Activated effector memory CD4-positive, alpha-beta T cell treated with anti-CD3 and anti-CD28 coated beads, Interleukin-2, amount 50 U/mL, for 16 hours (primary cell): ENCODE measurements around the gene GNAS.
"Not testable (repeated sequence)": the region's sequence is repeated elsewhere in the genome, so short reads cannot be mapped to it uniquely, and the experiment has no call there.

Experiments
- DNase-seq: peaks from one replicate; pipeline ENCODE4 v3.0.0-alpha.2; 2020

Gene GNAS

DNA sequence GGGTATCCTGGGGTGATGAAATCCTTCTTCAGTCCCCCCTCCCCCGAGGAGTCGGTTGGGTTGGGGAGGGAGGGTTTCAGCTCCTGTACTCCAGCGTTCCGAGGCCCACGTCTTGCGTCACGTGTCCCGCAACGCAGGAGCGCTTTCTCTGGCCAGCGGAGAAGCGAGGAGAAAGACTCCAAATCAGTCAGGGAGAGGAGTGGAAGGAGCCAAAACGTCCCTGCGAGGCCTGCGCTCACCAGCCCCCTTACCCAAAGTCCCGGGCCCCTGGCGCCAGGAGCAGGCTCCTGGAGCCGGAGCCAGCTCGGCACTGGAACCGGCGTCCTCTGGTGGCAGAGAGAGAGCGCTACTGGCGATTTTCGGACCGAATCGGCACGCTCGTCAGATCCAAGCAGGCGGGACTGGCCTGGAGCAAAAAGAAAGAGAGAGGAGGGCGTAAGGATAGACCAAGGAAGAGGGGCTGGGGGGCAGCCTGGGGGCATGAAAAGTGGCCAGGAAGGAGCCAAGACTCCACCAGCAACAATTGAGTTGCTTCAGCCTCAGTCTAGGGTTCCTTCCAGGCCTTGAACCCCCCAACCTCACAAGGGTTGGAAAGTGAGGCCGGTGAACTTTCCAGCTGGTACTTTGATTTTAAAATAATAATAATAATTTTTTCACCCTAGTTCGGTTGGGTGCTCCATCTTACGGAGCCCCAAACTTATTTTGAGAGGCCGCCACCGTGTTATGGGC is at the start of gene GNAS:
Gene GNAS (plus strand): TSS at position 174 of the 729 bp plus-strand sequence.
- DNase-seq = peak; percentile 80

DNA sequence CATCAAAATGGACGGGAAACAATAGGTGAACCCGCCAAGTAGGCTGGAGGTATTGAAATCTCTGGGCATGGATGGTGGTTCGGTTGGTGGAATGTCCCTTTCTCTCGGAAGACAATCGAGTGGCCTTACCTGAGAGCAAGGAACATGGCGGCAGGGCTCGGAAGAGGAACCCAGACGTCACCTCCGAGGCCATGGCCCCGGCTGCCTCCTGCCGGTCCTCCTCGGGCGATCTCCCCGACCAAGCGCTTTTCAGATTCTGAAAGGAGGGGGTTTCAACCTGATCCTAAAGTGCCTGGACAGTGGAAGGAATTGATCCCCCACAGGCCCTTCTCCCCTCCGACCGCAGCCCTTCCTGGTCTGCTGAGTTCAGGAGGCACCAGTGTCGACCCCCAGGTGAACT is 49.0 kb upstream of the GNAS start:
- no peak for DNase-seq

DNA sequence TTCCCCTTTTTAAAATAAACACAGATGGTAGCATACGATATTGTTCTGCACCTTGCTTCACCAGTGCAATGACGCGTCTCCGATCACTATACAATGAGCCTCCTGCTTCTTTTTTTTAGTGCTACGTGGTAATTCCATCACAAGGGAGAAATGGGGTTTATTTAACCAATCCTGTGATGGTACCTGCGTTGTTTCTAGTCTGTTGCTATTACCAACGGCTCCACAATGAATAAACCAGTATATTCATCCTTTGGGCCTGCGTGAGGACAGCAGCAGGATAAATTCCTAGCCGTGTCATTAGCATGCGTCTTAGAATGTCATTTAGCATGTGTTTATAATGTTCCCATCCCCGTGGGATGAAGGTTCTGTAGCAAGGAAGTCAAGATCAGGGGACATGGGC is 44.7 kb upstream of the GNAS start:
- DNase-seq = no peak

DNA sequence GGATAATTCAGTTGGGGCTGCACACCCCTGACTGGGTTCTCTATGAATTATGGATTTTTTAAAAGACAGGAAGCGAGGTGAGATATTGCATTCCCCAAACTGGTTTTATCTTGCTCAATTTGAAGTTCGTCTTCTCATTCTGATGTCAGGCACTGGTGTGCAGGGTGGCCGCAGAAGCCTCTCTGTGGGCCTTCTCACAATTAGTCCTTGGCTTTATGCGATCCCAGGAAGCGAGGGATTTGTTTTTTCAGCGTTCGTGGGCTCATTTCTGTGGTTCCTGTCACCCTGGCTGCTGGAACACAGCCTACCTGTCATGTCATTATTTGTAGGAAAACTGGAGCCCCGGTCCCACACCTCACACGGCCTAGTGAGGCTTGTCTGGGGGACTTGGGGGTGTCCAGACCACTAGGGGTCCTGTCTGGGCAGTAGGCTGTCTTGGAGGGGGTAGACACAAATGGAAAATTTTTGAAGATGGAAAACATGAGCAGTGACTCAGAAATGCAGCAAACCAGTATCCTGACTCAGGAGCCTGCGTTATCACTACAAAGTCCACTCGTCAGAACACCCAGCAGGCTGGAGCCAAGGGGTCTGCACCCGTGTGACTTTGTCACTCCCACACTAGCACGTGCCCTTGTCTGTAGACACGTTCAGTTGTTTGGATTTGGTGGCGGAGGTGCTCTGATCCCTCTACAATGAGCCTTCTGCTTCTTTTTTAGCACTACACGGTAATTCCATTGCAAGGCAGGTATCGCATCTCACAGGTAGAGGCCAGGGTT is 44.1 kb upstream of the GNAS start:
- DNase-seq = no peak

DNA sequence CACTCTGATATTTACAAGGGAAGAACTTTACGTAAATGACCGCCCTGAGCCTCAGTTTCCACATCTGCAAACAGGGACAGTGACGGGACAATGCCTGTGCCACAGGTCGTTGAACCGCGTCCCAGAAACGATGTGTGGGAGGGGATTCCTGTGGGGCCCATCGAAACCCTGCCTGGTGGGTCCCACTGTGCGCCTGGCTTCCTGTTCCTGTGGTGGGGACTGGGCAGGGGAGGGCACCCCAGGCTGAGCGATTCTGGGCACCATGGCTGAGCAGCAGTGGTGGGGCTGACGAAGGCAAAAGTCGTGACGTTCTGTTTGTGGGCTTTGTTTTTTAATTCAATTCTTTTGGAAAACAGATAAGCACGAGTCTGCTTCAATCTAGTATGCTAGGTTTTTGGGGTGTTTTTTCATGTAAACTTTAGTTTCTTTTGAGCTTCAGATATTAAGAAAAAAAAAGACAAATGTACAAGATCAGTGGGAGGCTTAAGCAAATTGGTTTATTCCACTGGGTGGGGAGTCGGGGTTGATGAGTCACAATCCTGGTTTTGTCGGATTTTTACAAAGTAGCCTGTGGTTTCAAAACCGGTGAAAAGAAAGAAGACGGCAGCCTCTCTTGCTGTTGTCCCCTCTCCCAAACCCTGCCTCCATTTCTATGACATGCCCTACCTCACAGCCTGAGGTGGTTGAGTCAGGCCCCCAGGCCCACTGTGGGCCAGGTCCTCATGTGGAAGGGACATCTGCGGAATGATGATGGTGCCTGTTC is 42.2 kb upstream of the GNAS start:
- no peak for DNase-seq

DNA sequence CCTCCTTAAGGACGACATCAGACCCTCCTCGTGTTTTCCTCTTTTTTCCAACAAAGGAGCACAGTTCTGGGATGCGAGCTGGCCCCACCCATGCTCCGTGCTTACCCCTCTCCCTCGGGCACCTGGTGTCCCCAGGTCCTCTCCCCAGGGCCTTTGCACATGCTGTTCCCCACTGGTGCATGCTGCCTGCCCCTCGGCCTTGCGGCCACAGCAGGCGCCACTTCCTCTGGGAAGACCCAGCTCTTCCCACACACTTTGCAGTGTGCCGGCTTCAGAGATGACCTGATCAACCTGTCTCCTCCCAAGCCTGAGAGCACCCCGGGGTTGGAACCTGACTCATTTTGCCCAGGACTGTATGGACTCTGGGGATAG is 41.7 kb upstream of the GNAS start:
- DNase-seq = no peak

DNA sequence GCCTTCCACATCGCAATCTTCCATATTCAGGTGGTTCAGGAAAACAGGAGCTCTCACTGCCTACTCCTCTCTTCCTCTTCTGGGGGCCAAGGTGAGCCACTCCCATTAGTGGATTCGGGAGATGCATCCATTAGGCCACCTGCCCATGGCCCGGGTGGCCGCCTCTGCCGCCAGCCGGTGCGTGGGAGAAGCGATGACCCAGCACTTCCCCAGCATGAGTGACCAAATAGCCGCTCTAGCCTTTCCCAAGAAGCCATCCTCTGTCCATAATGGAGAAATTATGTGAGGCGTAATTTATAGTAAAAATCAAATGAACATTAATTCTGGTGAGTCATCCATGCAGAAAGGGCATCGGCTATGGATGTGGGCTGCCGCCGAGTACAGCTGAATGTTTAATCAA is 41.2 kb upstream of the GNAS start:
- no peak for DNase-seq

DNA sequence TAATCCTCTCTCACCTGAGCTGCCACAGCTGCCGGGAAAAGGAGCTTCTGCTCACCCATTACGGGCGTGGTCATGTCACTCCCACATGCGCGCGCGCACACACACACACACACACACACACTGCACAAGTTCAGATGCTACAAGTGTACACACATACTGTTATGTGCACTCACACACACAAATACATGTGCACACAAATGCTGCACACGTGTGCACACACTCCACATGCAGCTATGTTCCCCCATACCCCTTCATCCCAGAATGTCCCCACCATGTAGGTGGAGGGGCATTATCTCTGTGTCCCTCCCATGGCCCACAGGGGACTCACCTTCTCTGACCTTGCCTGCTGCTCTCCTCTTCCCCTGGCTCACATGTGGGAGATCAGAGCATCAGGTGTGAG is 39.1 kb upstream of the GNAS start:
- DNase-seq = no peak

DNA sequence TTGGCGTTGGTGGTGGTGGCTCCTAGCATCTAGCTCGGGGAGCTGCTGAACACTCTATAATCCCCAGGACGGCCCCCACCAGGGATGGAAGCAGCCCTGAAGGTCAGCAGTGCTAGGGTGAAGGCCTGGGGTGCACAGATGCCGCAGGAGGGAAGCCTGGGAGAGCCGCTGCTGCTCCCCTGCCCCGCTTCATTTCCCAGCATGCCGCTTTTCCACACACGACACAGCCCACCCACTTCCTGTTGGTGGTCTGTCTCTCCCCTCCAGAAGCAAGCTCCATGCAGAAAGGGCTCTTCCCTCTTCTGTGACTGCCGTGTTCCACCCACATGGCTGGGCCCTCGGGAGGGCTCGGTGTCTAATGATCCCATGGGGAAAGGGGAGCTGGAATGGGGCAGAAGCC is 37.1 kb upstream of the GNAS start:
- no peak for DNase-seq

DNA sequence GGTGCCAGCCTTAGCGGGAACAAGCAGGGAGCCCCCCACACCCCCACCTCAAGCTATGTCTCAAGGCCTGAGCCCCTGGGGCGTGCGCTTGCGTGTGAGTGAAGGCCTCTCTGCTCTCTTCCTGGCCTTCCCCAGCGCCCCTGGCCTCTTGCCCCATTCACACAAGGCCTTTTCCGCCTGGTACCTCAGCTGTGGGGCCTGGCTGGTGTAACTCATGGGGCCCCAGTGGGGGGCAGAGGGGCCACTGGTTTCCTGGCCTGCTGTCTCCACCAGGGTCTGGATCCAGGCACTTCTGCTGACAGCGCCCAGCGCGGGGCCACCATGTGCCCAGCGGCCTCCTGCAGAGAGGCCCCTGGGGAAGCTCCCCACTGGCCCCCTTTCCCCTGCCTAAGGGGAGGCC is 36.5 kb upstream of the GNAS start:
- DNase-seq = no peak

DNA sequence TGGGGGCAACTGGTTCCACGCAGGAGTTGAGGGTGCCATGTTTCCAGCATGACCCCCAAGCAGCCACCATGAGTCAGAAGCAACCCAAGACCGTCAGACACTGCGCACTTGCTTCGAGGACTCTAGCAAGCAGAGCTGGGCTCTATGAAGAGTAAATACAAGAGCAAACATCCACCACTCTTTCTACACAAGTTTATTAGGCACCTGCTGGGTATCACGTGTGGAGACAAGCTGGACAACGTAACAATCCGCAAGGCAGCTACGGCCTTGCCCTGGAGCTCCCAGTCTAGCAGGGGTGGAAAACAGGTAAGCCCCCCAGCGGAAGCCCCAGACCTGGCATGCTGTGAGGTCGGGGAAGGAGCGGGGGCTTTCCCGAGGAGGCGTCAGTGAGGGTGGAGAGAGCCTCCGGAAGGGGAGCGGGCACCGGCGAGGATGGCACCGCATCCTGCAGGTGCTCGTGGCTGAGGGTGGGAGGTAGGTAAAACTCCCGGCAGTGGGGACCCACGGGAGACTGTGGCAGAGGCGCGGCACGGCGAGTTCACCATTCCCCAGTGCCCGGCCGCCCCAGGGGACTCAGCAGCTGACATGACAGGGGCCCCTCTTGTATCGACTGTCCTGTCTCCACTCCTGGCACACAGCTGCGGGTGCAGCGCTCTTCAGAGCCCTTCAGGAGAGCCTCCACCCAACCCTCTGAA is 35.4 kb upstream of the GNAS start:
- DNase-seq = no peak

DNA sequence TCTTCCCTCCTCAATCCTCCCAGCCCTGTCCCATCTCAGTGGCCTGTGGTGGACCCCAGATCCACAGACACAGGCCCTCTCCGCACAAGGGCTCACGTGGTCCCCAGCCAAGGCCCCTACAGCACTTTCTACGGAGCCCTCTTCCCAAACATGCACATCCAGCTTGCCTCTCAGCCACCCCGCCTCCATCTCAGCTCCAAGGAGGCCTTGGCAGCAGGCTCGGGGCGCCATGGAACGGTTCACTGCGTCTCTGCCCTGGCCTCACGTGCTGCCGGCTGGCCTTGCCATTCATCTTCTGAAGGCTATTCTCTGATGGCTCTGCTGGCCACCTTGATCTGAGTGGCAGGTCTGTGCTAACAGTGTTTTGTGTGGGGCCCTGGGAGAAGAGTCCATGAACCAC is 34.8 kb upstream of the GNAS start:
- DNase-seq = no peak

DNA sequence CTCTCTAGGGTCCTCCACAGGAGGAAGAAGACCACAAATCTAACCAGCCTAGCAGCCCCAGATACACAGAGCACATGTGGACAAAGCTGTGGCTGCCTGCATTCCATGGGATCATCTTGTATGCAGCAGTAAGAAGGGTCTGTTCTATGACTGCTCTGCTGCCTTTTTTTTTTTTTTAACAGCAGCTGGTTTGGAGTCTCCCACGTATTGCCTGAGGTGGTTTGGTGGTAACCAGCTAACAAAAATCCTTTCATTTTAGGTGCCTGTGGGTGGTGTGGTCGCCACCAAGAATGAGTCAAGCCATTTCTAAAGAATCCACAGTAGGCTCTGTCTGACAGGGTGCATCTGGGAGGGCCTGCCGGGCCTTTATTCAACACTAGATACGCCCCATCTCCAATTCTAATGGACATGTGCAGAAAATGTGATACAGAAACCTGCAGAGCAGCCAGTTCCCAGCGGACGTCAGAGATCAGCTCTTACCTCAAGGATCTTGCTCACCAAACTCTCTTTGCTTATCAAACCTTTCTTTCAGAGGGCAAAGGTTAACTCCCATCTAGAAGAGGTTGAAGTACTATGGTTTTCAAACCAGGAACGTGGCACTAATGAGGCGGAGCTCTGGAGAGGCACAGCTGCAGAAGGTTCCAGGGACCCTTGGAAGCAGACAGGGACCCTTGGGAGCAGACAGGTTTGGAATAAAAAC is 33.8 kb upstream of the GNAS start:
- peak; percentile 75 for DNase-seq

DNA sequence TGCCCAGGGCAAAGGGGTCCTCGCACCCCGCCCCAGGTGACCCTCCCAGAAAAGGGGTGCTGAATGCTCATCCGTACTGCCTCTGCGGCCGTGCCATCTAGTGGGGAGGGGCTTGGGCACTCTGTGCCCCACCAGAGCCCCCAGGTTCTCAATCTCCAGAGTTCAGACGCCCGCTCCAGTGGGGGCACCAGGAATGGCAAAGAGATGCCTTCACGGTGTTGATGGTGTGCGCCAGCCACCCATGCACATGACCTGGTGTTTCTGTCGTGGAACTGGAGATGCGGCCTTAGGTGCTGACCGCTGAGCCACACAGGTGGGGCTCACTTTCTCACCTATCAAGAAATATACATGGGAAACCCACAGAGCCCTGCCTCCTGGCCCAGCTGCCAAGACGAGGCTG is 32.6 kb upstream of the GNAS start:
- no peak for DNase-seq

DNA sequence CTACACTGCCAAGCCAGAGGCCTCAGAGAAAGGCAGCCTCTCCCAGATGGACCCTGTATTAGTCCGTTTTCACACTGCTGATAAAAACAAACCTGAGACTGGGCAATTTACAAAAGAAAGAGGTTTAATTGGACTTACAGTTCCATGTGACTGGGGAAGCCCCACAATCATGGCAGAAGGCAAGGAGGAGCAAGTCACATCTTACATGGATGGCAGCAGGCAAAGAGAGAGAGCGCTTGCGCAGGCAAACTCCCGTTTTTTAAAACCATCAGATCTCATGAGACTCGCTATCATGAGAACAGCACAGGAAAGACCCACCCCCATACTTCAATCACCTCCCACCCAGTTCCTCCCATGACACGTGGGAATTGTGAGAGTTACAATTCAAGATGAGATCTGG is 32.0 kb upstream of the GNAS start:
- not testable (repeated sequence) for DNase-seq

DNA sequence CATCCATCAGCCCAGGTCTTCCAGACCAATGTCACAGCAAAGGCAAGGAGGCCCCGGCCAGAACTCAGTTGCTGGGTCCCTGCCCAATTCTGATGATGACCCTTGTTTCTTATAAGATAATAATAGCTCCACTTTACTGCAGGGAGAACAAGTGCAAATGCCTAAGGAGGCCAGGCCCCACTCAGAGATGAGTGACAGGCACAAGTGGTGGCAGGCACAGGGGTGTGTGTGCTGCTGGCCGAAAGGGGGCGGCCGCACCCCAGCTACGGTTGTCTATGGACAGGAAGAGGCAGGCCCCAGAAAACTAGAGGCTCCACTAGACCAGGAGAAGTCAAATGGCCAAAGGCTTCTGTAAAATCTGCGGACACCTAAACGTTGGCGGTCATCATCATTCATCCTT is 30.4 kb upstream of the GNAS start:
- DNase-seq = no peak

DNA sequence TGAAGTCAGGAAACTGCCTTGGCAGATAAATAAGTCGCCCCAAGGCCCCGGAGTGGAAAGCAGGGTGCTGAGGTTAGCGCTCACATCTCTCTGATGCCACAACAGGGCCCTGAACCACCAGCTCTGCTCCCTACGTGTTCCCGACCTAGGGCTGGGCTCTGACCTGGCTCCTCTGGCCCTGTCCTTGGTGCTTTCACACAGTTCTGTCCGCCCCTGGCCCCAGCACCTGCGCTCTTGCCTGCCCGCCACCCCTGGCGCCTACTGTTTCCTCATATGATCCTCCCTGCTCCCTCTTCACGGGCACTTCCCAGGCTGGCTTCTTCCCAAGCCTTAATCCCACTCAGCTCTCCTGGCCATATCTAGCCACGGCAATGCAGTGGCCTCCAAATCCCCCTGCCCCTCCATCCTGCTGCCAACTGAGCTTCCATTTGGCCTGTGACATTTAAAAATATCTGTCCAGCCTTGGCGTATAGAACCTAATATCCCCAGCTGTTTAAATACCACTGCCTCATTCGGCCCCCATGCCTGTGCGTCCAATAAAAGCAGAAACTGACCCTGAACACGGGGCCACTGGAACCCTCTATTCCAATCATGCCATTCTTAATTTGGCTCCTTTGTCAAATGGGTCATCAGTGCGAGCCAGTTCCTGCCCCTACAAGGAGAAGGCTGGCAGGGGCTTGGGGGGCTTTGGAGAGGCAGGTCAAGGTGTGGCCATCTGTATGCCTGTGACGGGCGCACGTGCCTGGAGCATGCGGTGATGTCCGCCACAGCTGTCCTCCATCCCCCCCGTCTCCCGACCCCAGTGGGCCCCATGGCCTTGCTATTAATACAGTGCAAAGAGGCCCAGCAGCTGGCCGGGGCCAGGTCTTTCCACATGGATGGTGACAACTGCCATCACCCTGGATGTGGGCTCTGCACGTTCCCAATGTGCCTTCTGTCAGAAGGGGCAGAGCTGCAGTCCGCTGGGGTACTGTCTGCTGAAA is 29.5 kb upstream of the GNAS start:
- no peak for DNase-seq

DNA sequence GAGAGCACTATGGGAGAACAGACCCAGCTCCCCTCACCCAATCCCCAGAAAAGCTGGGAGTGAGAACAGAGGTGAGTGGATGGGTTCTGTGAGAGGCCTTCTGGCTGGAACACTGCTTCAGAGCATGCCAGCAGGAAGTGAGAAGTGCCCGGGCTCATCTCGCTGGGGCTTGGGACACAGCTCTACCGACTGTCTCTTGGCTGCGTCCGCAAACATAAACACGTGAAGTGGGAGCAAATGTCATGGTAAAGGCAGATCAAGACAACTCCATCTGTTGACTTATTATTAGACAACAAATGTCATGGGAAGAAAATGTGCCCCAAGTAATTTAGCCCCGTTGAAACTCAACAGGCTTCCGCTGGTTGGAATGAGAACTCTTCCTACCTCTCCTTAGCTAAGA is 27.7 kb upstream of the GNAS start:
- DNase-seq = no peak

DNA sequence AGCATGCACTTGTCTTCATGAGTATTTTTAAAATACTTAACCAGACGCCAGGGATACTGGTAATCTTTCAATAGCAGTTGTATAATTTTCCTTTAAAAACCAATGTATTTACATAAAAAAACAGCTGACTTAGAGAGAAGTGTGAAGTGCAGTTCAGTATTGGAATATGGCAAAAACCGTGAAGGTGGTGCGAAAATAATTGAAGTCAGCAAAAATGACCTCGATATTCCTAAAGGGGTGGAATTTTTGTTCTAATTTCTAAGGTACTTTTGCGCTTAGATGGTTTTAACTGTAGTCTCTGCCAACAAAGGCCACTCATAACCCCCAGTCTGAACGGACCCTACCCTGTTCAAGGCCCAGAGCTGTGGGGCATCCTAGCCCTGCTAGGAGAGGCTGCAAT is 27.1 kb upstream of the GNAS start:
- no peak for DNase-seq

DNA sequence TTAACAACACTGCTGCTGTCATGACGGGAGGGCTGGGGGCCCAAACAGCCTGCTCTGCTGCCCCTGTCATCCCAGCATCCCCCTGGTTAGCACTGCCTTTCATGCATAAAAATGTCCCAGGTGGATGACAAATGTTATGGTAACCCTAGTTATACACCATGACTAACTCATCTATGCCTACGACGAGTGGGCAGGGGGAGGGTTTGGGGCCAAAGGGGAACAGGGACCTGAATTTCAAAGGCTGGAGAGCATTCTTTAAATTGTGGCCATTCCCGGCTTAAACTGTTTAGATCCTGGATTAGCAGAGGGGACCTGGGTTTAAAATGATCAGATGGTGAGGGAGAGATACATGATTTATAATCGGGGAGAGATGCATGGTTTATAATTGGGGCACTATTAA is 26.2 kb upstream of the GNAS start:
- DNase-seq = no peak

DNA sequence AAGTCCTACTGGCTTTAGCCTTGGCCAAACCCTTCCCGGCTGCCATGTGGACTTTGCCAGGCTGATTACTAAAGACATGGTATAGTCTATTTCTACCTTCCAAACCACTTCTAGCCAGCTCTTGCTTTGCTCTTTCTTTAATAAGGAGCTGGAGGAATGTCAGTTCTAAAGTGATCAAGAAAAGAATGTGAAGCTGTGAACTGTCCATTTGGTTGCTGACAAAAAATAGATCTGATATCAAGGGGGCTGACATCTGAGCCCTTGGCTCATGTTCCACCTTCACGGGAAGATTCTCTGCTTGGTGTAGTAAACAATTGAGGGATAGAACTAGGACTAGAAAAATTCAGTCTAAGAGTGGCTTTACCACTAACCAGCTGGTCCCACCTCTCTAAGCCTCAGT is 24.4 kb upstream of the GNAS start:
- no peak for DNase-seq
